Activated T-helper 1 cell treated with anti-CD3 and anti-CD28 coated beads, Interleukin-12 subunit alpha, Interleukin-12 subunit beta, Interleukin-2, Interleukin-4 antibody, amounts not matched to agents 30 ng/mL and 10 ng/mL and 1 ng/mL, durations not matched to agents 14 hours and 24 hours and 36 hours (primary cell): ENCODE measurements around the gene UXS1. TPM values are rescaled to one million over a fixed set of nuclear protein-coding genes. Genes with fewer than 3 reads are reported as not detected.

Experiments
- DNase-seq: peaks from one replicate; pipeline ENCODE4 v3.0.0; 2021; ENCODE audit warnings: low spot score
- H3K27ac Mint-ChIP-seq: one replicate; pipeline ENCODE4 v1.8.0; 2021; ENCODE audit warnings: mild to moderate bottlenecking, mixed read lengths
- H3K27me3 Mint-ChIP-seq: one replicate; pipeline ENCODE4 v1.8.0; 2022; ENCODE audit warnings: mild to moderate bottlenecking, moderate library complexity, mixed read lengths; ENCODE audit not compliant: insufficient read depth
- H3K36me3 Mint-ChIP-seq: one replicate; pipeline ENCODE4 v1.8.0; 2021; ENCODE audit warnings: low read depth, mixed read lengths
- H3K4me1 Mint-ChIP-seq: one replicate; pipeline ENCODE4 v1.8.0; 2021; ENCODE audit warnings: low read depth, mixed read lengths
- H3K4me3 Mint-ChIP-seq: one replicate; pipeline ENCODE4 v1.8.0; 2021; ENCODE audit warnings: mild to moderate bottlenecking, moderate library complexity, mixed read lengths
- H3K9me3 Mint-ChIP-seq: one replicate; pipeline ENCODE4 v1.8.0; 2021; ENCODE audit warnings: mixed read lengths
- intact Hi-C: fragments of 100-400 bp; cut with micrococcal nuclease; formaldehyde crosslinking; loops from one replicate; pipeline ENCODE4 v1.15.1; 2024
- total RNA-seq: library from RNA; stranded (reverse); gene quantifications from 2 replicates; pipeline ENCODE4 v1.2.3, GENCODE V29; 2022

The UXS1 gene
- total RNA-seq, 1 donor from 2014 or later = 36.7 TPM

DNA sequence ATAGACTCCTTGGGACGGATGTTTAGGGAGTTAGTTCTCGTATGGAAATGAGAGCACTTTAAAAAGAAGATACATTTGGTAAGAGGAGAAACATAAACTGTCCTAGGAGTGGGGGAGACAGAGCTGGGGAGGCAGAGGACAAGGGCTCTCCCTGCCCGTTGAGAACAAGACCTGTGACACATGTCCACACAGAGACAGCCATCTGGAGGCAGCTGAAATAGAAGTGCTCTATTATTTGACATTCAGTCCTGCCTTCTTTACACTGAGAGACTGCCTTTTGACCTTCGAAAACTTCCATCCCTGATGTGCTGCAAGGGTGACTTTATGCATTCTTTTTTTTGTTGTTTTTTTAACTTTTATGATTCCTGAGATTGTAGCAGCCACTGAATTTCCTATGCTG lies 150.1 kb downstream of the UXS1 start:
- peaks cover 2% of the 10 kb centered on the region for H3K27me3 Mint-ChIP-seq
- H3K36me3 Mint-ChIP-seq = no peaks in the 10 kb centered on the region
- no peak overlapping the region for H3K27ac Mint-ChIP-seq
- intact Hi-C loops = no loop called here
- no peaks in the 10 kb centered on the region for H3K4me1 Mint-ChIP-seq
- DNase-seq = no peak
- no peaks in the 10 kb centered on the region for H3K9me3 Mint-ChIP-seq
- H3K4me3 Mint-ChIP-seq = no peak overlapping the region
